Keratinocyte (primary cell): Measurements from ENCODE around the gene SNTB2.

Source experiments
- EZH2 ChIP-seq: IDR thresholded peaks from one replicate; pipeline ENCODE4 v1.6.1; 2012; ENCODE audit warnings: inconsistent platforms, mild to moderate bottlenecking, low read length, moderate library complexity
- TF ChIP-seq, protein P1 (sequence below), 3 experiments: IDR thresholded peaks in 1 of 3; conservative IDR thresholded peaks in 1 of 3; optimal IDR thresholded peaks in 1 of 3; 2 replicates in 2 of 3; 3 replicates in 1 of 3; pipeline versions ENCODE3 to v1.5.1; 2011; ENCODE audit warnings: low read length in 3 of 3, mild to moderate bottlenecking in 3 of 3, moderate library complexity in 2 of 3, control low read depth in 1 of 3, inconsistent platforms in 1 of 3; ENCODE audit not compliant: insufficient read depth in 2 of 3; ENCODE audit errors: extremely low read depth in 1 of 3

DNA sequence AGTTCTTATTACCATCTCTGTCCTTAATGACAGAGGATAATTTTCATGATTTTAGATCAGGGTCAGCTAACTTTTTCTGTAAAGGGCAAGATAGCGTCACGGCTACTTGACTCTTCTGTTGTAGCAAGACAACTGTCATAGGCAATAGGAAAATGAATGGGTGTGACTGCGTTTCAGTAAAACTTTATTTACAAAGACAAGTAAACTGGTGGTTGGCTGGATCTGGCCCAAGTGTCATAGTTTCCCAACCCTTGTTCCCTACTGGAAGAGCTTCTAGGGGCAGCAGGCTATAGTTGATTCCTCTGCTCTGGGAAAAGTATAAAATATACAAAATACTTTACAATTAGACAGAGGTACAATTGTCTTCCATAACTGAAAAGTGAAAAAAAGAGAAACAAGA, 73.5 kb downstream of the SNTB2 start:
- TF ChIP-seq, protein P1, sequence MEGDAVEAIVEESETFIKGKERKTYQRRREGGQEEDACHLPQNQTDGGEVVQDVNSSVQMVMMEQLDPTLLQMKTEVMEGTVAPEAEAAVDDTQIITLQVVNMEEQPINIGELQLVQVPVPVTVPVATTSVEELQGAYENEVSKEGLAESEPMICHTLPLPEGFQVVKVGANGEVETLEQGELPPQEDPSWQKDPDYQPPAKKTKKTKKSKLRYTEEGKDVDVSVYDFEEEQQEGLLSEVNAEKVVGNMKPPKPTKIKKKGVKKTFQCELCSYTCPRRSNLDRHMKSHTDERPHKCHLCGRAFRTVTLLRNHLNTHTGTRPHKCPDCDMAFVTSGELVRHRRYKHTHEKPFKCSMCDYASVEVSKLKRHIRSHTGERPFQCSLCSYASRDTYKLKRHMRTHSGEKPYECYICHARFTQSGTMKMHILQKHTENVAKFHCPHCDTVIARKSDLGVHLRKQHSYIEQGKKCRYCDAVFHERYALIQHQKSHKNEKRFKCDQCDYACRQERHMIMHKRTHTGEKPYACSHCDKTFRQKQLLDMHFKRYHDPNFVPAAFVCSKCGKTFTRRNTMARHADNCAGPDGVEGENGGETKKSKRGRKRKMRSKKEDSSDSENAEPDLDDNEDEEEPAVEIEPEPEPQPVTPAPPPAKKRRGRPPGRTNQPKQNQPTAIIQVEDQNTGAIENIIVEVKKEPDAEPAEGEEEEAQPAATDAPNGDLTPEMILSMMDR (optimal IDR thresholded peaks at IDR 0.05 in 1 of 3, IDR thresholded peaks at IDR 0.05 in 1 of 3, conservative IDR thresholded peaks at IDR 0.05 in 1 of 3; ENCODE audit: extremely low read depth in 1 of 3, insufficient read depth in 2 of 3, low read length in 3 of 3), result no peak
- TF ChIP-seq EZH2, result no peak
